ENCODE measurements around the gene MGLL. TPM values are rescaled to one million over a fixed set of nuclear protein-coding genes. Genes with fewer than 3 reads are reported as not detected.

MGLL gene
- total RNA-seq, 1 donor from 2014 or later, result 61.0 TPM

DNA sequence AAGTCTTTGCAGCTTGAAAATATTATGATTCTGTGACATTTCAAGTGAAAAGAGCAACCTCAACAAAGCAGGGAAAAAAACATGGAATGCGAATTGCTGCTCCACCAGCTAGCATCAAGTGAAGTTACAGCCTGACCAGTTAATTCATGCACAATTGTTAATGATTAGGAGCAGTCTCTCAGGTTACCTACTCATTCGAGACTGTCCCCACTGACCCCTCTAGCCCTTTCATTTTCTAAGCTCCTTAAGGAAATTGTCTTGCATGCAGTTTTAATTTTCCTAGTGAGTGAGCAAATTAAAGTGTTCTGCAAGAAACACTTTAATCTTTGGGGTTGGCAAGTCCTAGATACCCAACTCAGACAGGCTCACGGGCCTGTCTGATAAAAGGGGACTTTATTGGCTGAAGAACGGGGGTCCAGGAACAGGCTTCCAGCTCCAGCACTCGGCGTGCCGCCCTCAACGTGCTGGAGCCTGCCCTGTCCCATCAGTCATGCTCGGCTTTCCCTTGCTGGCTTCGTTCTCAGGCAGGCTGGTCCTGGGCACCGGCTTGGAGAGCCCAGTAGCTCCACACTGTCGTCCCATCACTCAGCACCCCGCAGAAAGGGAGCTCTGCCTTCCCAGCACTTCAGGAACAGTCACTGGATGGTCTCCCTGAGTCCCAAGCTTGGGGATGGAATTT, 175.0 kb downstream of the MGLL start:
- no peak overlapping the region for H3K27ac Mint-ChIP-seq (ENCODE audit: unreplicated experiment)
- no peak overlapping the region for H3K4me3 Mint-ChIP-seq (ENCODE audit: unreplicated experiment)
- no peaks in the 10 kb centered on the region for H3K4me1 Mint-ChIP-seq (ENCODE audit: low read depth)
- H3K36me3 Mint-ChIP-seq (ENCODE audit: low read depth), result no peaks in the 10 kb centered on the region
- H3K27me3 Mint-ChIP-seq (ENCODE audit: low read depth), result no peaks in the 10 kb centered on the region
- TF ChIP-seq, protein P1, sequence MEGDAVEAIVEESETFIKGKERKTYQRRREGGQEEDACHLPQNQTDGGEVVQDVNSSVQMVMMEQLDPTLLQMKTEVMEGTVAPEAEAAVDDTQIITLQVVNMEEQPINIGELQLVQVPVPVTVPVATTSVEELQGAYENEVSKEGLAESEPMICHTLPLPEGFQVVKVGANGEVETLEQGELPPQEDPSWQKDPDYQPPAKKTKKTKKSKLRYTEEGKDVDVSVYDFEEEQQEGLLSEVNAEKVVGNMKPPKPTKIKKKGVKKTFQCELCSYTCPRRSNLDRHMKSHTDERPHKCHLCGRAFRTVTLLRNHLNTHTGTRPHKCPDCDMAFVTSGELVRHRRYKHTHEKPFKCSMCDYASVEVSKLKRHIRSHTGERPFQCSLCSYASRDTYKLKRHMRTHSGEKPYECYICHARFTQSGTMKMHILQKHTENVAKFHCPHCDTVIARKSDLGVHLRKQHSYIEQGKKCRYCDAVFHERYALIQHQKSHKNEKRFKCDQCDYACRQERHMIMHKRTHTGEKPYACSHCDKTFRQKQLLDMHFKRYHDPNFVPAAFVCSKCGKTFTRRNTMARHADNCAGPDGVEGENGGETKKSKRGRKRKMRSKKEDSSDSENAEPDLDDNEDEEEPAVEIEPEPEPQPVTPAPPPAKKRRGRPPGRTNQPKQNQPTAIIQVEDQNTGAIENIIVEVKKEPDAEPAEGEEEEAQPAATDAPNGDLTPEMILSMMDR (IDR thresholded peaks at IDR 0.05), result no peak
- no peak for DNase-seq (ENCODE audit: low spot score)
- H3K9me3 Mint-ChIP-seq (ENCODE audit: low read depth), result no peaks in the 10 kb centered on the region

DNA sequence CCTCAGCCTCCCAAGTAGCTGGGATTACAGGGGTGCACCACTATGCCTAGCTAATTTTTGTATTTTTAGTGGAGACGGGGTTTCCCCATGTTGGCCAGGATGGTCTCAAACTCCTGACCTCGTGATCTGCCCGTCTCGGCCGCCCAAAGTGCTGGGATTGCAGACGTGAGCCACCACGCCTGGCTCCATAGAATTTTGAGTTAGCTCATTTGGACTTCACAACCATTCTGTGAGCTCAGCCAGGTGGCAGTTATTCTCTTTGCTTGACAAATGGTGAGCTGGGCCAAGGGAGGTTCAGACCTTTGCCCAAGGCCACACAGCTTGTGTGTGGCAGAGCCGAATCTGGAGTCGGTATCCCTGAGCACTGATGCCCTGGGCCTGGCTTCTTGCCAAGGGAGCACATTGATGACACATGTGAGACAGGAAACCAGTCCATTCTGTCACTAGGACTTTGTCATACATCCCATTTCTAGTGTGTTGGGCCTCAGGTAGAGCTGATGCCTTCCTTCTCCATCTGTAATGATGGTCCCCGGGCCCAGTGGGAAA, 175.7 kb downstream of the MGLL start:
- DNase-seq (ENCODE audit: low spot score), result no peak
- Mint-ChIP-seq H3K9me3 (ENCODE audit: low read depth) (no peaks in the 10 kb centered on the region), H3K36me3 (ENCODE audit: low read depth) (no peaks in the 10 kb centered on the region), H3K4me1 (ENCODE audit: low read depth) (no peaks in the 10 kb centered on the region), H3K27me3 (ENCODE audit: low read depth) (no peaks in the 10 kb centered on the region), H3K4me3 (ENCODE audit: unreplicated experiment) (no peak overlapping the region), H3K27ac (ENCODE audit: unreplicated experiment) (no peak overlapping the region)
- TF ChIP-seq, protein P1 (IDR thresholded peaks at IDR 0.05), result no peak

DNA sequence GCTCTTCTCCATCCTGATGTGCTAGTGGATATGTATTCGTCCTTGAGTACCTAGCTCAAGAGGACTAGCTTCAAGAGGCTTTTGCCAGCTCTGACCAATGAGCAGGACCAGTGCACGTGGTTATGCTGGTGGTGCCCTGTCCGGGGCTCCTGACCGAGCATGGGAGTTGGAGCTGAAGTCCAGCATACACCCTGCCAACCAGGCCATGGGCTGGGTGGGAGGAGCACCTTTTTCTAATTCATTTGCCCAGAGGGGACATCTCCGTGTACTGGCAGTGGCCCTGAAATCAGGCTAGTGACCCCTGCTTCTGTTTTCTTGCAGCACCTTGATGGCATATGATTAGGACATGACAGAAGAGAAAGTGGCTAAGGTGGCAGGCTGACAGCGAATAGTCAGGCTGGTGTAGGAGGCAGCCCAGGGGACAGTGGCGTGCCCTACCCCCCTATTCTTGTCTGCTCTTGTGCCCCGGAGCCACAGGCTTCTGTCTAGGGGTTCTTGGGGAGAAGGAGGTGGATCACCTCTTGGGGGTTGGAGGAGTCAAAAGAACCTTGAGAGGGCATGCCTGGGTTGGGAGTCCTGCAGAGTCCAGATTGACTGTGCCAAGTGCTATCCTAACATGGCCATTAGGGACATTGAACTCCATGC, 176.8 kb downstream of the MGLL start:
- H3K27ac Mint-ChIP-seq (ENCODE audit: unreplicated experiment), result no peak overlapping the region
- H3K4me1 Mint-ChIP-seq (ENCODE audit: low read depth), result no peaks in the 10 kb centered on the region
- no peaks in the 10 kb centered on the region for H3K36me3 Mint-ChIP-seq (ENCODE audit: low read depth)
- no peak for DNase-seq (ENCODE audit: low spot score)
- H3K27me3 Mint-ChIP-seq (ENCODE audit: low read depth), result no peaks in the 10 kb centered on the region
- H3K4me3 Mint-ChIP-seq (ENCODE audit: unreplicated experiment), result no peak overlapping the region
- H3K9me3 Mint-ChIP-seq (ENCODE audit: low read depth), result no peaks in the 10 kb centered on the region
- TF ChIP-seq, protein P1 (IDR thresholded peaks at IDR 0.05), result no peak

DNA sequence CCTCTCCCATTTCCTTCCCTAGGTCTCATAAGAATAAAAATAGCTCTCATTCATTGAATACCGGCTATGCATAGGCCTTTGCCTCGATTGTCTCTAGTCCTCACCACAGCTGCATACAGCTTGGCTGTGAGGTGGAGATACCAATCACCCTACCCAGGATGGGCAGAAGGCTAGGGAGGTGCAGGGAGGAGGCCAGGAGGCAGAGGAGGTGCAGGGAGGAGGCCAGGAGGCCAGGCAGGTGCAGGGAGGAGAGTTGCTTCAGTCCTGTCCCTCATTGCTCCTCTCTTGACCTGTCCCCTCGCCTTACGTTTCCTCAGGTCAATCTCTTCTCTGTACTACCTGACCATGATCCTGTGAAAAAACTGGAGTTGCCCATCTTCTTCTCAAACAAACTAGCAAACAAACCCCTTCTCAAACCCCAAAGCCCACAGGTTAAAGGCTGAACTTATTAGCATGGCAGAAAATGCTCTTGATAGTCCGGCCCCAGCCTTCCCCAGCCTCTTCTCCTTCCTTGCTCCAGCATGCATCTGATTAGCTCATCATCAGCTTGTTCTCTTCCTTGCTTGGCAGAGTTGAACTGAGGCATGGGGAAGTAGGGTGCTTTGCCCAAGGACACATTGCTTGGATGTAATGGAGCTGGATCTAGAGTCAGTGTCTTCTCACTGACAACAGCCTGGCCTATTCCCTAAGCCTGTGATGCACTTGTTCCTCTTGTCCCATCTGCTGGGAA, 177.5 kb downstream of the MGLL start:
- Mint-ChIP-seq H3K27me3 (ENCODE audit: low read depth) (no peaks in the 10 kb centered on the region), H3K9me3 (ENCODE audit: low read depth) (no peaks in the 10 kb centered on the region), H3K4me1 (ENCODE audit: low read depth) (no peaks in the 10 kb centered on the region), H3K27ac (ENCODE audit: unreplicated experiment) (no peak overlapping the region), H3K36me3 (ENCODE audit: low read depth) (no peaks in the 10 kb centered on the region), H3K4me3 (ENCODE audit: unreplicated experiment) (no peak overlapping the region)
- TF ChIP-seq, protein P1 (IDR thresholded peaks at IDR 0.05), result no peak
- no peak for DNase-seq (ENCODE audit: low spot score)

DNA sequence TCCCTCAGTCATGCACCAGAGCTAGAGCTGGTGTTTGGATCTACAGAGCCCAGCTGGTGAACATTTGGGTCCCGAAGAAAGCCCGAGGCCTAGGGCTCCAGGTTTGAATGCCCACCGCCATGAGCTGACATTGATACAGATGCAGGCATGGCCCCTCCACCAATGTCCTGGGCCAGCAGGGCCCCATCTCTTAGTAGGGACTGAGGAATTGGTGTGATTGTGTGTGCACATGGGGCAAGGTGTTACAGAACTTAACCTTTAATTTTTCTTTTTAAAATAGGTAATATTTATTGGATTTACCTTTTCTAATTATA, 182.3 kb downstream of the MGLL start:
- Mint-ChIP-seq H3K36me3 (ENCODE audit: low read depth) (no peaks in the 10 kb centered on the region), H3K4me3 (ENCODE audit: unreplicated experiment) (no peak overlapping the region), H3K27me3 (ENCODE audit: low read depth) (peaks cover 2% of the 10 kb centered on the region), H3K9me3 (ENCODE audit: low read depth) (no peaks in the 10 kb centered on the region), H3K4me1 (ENCODE audit: low read depth) (no peaks in the 10 kb centered on the region), H3K27ac (ENCODE audit: unreplicated experiment) (no peak overlapping the region)
- DNase-seq (ENCODE audit: low spot score), result no peak
- TF ChIP-seq, protein P1 (IDR thresholded peaks at IDR 0.05), result no peak
